T-helper 1 cell treated with Interleukin-12 subunit alpha and Interleukin-12 subunit beta and Interleukin-4 antibody, amounts not matched to agents 30 ng/mL and 1 ng/mL, for 36 hours (primary cell): ENCODE results near the gene TJP1. TPM values are rescaled to one million over a fixed set of nuclear protein-coding genes. Genes with fewer than 3 reads are reported as not detected.
"Not testable (repeated sequence)": the region's sequence is repeated elsewhere in the genome, so short reads cannot be mapped to it uniquely, and the experiment has no call there.

Source experiments
- intact Hi-C: fragments of 100-400 bp; cut with micrococcal nuclease; formaldehyde crosslinking; loops from one replicate; pipeline ENCODE4 v1.15.1; 2024
- total RNA-seq: library from RNA; stranded (reverse); gene quantifications from 2 replicates; pipeline ENCODE4 v1.2.3, GENCODE V29; 2022

TJP1 gene
- total RNA-seq, 1 donor from 2014 or later = not detected

DNA sequence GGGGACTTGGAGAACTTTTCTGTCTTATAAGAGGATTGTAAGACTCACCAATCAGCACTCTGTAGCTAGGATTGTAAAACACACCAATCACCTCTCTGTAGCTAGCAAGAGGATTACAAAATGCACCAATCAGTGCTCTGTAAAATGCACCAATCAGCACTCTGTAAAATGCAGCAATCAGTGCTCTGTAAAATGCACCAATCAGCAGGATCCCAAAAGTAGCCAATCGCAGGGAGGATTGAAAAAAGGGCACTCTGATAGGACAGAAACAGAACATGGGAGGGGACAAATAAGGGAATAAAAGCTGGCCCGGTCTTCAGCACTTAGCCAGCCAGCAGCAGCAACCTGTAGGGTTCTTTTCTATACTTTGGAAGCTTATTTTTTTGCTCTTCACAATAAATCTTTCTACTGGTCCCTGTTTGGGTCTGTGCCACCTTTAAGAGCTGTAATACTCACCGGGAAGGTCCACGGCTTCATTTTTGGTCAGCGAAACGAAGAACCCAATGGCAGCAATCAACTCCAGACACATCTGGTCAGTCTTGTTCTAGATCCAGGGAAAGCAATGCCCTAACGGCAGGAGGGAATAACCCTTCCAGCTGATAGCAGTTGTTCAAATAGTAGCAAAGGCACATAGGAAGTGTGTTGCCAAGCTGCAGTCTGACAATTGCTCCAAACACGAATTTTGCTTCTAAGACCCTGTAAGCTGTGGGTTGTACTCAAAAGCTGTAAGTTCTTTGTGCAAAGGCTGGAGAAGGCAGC is 135.6 kb downstream of the TJP1 start:
- intact Hi-C loops = no loop called here

DNA sequence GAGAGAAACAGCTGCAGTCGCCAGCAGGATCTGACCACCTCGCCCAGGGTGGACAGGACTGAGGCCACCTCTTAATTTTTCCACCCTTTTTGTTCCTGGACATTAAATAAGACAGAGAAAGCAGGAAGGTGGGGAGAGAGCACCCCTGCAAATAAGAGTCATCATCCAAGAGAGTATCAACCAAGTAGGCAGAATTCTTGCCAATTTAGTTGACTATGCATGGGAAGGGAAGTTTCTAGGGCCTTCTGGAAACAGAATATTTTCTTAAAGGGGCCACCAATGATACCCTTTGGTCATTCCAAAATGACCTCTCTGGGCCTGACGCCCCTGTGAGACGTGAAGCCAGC is 136.2 kb downstream of the TJP1 start:
- intact Hi-C loops = no loop called here

DNA sequence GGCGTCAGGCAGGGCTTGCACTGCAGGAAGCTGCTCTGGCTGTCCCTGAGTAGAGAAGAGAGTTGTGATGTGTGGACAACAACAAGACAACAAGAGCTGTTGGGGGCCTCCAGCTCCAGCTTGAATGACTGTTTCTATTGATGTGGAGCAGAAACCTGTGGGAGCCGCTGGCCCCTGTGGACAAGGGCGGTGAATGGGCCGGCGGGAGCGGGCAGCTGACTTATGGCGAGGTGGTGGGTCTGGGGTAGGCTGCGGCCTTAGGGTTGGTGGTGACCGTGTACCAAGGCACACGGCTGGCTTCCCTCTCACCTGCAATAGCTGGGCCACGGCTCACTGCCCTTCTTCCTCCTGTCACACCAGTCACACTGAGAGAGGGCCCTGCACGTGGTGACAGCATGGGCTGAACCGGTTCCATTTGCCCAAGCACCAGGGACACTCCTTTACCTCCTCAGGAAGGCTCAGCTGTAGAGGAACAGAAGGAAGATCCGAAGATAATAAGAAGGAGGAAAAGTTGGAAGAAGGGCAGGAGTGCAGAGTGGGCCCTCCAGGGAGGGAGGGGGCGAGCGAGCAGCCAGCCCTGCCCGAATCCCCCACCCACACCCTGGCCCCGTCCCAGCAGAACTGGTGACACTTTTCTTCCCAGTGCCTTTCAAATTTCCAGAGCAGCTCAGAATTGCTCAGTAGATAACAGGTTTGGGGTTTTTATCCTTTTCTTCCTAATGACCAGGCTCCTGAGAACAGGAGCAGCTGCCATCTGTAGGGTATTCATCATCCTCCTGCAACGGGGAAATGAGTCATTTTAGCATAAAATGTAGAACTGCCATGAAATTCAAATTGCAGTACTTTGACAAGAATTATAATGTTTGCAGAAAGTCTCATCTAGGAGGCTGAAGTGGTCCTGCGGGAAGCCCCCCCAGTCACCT is 136.9 kb downstream of the TJP1 start:
- intact Hi-C loops = no loop called here

DNA sequence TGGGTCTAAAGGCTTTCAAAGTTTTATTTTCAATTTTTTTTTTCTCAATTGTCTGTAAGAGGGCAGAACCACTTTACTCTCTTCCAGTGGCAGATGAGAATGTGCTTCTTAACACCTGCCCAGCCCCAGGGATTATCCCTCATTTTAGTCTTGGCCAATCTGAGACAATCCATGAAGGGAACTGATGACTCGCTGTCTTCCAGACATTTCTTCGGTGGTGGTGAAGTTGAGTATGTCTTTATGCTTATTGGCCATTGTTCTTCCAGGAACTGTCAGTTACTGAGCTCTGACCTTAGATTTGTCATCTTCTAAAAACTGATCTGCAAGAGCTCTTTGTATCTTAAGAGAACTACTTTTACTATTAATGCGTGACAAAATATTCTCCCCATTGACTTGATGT is 139.5 kb downstream of the TJP1 start:
- intact Hi-C loops = no loop called here

DNA sequence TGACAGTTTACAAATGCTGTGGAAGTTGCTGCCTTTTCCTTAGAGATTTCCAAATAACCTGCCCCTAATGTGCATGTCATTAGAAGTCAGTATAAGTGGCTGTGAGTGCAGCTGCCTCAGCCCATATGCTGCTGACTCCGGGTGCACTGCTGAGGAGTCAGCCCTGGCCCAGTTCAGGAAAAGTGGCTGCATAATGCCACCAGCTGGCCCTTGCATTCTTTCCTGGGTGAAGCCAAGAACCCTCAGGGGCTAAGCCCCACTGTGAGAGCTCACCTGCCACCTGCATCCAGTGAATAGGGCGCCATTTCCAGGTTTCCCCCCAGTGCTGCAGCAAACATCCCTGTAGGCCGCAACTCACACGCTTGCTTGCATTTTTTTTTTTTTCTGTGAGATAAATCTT is 139.9 kb downstream of the TJP1 start:
- intact Hi-C loops = no loop called here

DNA sequence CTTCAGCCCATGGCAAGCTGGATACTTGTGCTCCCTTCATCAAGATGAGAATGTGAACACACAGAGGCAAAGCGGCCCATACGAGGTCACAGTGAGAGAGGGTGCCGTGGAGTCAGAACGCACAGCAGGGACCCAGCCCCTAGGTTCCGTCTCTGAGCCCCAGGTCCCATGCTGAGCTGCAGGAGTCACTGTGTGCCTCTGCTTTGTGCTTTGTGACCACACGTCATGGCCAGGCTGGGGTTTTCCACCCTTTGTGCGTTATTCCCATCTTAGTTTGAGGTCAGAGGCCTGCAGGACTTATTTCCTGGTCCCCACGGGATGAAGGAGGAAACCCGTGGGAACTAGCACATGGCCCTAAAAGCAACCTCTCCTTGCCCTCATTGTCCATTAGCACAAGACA is 140.3 kb downstream of the TJP1 start:
- intact Hi-C loops = no loop called here

DNA sequence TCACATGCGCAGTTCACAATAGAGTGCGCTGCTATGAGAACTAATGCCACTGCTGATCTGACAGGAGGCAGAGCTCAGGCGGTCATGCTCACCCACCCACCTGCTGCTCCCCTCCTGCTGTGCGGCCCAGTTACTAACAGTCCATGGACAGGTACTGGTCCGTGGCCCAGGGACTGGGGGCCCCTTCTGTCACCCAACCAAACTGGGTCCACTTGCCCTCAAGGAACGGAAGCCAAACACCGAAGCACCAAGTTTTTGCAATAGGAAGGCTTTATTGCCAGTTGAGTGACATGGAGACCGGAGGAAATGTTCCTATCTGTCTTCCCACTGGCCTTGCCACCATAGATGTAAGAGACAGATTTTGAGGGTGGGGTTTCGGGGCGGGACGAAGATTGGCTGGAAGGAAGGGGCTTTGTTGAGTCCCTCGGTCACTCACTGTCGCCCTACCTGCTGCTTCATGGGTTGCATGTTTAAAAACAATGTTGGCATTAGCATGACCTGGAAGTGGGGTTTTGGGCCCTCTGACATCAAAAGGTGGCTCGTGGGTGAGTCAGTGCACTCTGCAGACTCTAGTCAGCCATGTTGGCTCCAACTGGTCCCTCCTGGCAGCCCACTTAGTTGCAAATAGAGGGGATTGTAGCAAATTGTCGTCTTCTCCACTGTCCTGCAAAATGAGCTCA is 141.0 kb downstream of the TJP1 start:
- intact Hi-C loops = no loop called here

DNA sequence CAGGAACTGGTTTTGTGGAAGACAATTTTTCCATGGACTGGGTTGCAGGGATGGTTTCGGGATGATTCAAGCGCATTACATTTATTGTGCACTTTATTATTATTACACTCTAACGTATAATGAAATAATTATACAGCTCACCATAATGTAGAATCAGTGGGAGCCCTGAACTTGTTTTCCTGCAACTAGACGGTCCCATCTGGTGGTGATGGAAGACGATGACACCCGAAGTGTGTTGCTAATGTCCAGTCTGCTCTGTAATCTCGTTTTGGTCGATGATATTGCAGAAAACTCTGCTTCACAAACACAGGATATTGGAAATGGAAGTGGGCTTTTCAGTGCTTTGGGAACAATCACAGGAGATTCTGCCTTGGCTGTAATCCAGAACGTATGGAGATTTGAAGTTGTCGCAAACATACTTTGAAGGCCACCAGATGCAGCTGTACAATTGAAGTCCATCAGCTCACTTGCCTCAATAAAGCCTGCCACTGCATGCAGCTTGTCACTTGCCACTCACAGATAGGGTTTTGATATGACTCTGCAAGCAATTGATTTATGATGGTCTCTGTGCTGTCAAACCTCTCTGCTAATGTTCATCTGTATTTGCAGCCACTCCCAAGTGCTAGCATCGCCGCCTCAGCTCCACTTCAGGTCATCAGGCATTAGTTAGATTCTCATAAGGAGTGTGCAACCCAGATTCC is 141.7 kb downstream of the TJP1 start:
- intact Hi-C loops = no loop called here

DNA sequence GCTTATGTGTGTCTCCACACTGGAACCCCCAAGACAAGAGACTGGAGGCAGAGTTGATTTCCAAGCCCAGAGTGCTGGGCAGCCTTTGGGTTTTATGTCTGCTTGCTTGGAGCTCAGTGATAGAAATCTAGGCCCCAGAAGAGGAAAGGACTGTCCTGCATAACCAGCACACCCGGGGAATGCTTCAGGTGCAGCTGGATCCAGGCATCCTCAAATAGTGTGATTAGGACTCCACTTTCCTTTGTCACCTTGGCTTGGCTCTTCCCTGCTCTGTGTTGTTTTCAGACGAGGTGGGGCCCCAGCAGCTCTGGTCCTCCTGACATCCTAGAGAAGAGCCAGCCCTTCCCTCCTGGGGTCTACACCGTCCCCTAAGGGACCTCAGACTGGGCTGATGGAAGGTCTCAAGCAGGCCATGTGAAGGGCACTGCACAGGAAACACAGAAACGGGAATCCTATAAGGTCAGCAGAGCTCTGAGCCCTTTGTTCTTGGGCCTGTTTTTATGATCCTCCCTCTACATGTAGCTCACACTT is 143.7 kb downstream of the TJP1 start:
- intact Hi-C loops = no loop called here

DNA sequence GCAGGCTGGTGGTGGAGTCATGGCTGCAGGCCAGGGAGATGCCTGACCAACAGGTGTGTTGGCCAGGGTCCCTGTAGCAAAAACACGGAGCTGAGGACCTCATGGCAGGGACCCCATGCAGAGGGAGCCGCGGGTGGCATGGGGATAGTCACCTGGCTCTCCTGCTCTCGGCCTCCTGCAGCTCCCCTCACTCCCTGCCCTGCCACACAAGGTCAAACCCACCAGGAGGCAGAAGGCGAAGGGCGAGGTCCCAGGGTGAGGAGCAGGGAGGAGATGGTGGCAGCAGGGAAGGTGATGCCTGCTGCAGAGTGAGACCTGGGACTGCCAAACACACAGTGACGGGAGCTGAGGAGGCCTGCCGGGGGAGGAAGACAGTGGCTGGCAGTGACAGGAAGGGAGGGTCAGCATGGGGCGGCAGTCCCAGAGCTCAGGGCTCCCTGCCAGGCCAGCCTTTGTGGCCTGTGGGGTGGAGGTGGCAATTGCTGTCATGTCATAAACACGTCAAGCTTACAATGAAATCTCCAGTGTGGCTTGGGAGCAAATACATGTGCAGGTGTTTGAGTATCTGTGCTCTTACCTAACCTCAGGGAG is 144.3 kb downstream of the TJP1 start:
- intact Hi-C loops = no loop called here

DNA sequence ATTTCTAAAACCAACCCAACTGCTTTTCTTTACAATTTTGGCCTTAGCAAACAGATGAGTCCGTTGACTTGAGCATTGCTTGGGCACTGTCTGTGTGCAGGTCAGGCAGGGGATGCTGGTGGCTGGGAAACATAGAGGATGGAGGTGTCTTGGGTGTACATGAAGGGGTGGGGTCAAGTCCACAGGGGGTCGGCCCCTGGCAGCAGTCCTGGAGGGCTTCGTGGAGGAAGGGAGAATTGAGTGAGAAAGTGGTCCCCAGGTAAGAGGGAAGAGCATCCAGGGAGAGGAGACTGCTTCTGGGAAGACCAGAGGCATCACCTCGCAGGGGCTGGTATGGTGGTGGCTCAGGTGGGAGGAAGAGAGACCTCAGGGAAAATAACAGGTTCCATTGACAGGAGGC is 144.8 kb downstream of the TJP1 start:
- intact Hi-C loops = no loop called here

DNA sequence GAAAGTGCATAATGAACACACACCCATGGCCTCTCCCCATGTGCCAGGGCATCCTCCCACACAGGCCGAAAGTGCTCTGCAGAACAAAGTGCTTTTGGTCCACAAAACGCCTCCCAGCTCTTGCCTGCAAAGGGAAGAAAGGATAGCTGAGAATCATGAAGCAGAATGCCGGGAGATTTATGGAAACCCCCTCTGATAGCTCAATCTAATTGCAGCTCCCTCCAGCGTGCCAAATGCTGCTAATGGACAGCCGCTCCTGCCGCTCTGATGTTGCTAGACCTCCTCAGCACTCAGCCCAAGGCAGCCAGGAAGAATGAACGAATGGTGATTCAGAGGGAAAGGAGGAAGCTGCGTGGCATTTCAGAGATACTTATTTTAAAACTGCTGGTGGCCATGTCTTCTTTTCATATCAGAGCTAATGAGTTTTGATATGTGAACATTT is 145.3 kb downstream of the TJP1 start:
- intact Hi-C loops = no loop called here

DNA sequence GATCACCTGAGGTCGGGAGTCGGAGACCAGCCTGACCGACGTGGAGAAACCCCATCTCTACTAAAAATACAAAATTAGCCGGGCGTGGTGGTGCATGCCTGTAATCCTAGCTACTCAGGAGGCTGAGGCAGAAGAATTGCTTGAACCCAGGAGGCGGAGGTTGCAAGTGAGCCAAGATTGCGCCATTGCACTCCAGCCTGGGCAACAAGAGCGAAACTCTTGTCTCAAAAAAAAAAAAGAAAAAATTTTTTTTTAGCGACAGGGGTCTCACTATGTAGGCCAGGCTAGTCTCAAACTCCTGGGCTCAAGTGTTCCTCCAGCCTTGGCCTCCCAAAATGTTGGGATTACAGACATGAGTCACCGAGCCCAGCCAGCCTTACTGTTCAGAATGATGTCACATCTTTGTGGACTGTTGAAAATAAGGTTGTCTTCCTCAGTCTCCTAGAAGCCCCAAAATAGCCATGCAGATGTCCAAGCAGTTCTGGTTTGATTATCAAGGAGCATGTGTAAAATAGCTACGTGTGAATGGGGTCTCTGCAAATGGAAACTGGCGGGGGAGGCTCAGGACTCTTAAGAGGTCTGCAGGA is 145.8 kb downstream of the TJP1 start:
- intact Hi-C loops = not testable (repeated sequence)

DNA sequence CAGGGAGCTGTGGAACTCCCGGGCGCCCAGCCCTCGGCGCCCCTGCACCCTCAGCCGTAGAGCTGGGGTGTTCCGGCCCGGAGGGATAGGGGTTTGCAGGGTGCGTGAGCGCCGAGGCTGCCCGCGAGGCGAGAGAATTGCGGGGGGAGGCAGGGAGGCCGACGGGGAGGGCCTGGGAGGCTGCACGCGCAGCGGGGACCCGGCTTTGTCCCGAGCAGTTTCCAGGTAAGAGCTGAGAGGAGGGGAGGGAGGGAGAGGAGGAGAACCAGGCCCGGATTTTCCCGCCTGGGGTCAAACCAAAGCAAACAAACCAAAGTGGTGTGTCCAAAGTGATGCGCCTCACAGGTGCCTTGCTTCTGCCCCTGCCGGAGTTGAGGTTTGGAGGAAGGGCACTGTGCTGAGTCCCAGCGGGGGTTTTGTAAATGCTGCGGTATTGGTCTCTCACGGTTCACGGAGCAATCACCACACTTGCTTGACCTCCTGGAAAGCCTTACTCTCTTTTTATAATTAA is 146.4 kb downstream of the TJP1 start:
- intact Hi-C loops = no loop called here

DNA sequence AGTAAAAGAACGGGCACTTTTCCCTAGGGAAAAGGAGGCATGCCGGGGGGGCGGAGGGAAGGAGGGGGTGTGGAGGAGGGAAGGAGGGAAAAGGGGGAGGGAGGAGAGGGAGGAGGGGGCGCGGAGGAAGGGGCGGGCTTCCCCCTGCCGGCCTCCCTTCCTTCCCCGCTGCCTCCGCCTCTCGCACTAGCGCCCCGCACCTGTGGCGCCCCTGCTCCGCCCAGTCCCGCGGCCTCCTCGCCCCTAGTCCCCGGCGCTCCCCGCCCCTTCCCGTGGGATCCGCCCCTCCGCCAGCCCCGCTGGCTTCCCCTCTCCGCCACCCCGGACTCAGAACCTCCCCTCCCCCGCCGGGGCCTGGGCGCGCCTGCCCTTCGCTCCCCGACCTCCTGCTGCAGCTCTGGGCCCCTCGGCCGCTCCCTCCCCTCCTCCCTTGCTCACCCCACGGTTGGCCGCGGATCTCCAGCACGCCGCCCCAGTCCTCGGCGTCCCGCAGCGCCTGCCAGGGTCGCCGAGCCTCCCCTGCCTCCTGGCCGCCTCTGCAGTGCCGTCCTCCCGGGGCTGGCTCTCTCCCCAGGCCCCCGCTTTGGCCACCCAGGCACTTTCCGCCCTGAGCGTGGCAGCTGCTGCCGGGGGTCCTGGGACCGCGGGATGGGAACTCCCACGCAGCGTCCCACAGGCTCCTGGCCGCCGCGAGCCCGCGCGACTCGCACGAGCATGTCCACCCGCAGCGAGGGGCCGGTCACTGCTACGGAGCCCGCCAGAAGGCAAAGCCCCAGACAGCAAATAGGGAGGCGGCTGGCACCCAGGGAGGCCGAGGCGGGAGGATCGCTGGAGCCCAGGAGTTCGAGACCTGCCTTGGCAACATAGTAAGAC is 147.4 kb downstream of the TJP1 start:
- intact Hi-C loops = no loop called here

DNA sequence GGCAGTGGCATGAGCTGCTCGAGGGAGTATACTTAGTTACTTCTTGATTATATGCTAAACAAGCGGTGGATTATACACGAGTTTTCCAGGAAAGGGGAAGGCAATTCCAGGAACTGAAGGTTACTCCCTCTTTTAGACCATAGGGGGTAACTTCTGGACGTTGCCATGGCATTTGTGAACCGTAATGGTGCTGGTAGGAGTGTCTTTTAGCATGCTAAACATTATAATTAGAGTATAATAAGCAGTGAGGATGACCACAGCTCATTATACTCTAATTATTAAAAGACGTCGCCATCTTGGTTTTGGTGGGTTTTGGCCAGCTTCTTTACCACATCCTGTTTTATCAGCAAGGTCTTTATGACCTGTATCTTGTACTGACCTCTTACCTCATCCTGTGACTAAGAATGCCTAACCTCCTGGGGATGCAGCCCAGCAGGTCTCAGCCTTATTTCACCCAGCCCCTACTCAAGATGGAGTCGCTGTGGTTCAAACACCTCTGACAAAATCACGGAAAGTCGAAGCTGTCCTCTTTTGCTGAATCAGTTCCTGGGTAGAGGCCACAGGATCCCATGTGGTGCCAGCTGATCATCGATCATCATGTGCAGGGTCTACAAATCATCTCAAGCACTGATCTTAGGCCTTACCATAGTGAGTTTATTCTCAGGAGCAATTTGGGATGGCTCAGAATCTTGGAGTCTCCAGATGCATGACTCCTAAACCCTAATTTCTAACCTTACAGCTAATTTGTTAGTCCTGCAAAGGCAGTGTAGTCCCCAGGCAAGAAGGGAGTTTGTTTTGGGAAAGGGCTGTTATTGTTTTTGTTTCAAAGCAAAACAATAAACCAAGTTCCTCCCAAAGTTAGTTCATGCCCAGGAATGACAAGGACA is 149.1 kb downstream of the TJP1 start:
- intact Hi-C loops = no loop called here

DNA sequence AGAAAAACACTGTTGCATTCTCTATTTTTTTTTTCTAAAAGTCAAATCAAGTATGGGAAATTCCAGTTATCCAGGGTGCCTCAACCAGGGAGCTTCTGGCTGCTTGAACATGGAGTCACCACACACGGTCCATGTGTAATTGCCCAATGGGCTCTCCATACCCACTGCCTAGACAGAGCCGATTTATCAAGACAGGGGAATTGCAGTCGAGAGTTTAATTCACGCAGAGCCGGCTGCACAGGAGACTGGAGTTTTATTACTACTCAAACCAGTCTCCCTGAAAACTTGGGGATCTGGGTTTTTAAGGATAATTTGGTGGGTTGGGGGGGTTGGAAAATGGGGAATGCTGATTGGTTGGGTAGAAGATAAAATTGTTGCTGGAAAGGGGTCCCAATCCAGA is 149.8 kb downstream of the TJP1 start:
- intact Hi-C loops = no loop called here

DNA sequence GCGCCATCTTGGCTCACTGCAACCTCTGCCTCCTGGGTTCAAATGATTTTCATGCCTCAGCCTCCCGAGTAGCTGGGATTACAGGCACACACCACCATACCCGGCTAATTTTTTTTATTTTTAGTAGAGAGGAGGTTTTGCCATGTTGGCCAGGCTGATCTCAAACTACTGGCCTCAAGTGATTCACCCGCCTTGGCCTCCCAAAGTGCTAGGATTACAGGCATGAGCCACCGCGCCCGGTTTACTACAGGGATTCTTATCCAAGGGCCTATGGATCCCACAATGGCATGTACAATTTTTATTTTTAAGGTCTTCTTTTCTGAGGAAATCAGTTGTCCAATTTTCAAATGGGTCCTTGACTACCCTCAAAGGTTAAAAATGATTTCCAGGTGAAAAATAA is 150.2 kb downstream of the TJP1 start:
- intact Hi-C loops = not testable (repeated sequence)
